ENCODE results near the gene AFG1L. TPM values are rescaled to one million over a fixed set of nuclear protein-coding genes. Genes with fewer than 3 reads are reported as not detected.

The AFG1L gene
- total and polyA plus RNA-seq, 2 experiments from 2014 or later, result 4.1 to 8.7 TPM

GRCh38 chr6:108566406-108566805 lies 271.6 kb downstream of the AFG1L start:
- Mint-ChIP-seq H3K4me1 (peaks cover 35% of the 10 kb centered on the region), H3K9me3 (peaks cover 6% of the 10 kb centered on the region; the same call in 2 of the 3 replicates), H3K36me3 (ENCODE audit: low read depth) (peaks cover 30% of the 10 kb centered on the region), H3K4me3 (no peak overlapping the region), H3K27me3 (ENCODE audit: insufficient read depth, low read depth, poor library complexity) (peaks cover 17% of the 10 kb centered on the region), H3K27ac (no peak overlapping the region)
- no peak overlapping the region for H2AFZ ChIP-seq
- no peak for TF ChIP-seq ZNF462 (CRISPR knock-in tag; IDR thresholded peaks at IDR 0.05)
- TF ChIP-seq ETS1 (IDR thresholded peaks at IDR 0.05), result no peak
- no peak for TF ChIP-seq CREB1 (CRISPR knock-in tag; IDR thresholded peaks at IDR 0.05; ENCODE audit: low read depth)
- ATAC-seq (no peak), DNase-seq (ENCODE audit: low spot score) (no peak)
- peaks cover 19% of the 10 kb centered on the region for H4K20me1 ChIP-seq (replicated peaks; ENCODE audit: insufficient read depth)
- no peak overlapping the region for H3K4me3 ChIP-seq
- H3F3A ChIP-seq (replicated peaks; ENCODE audit: low read depth), result no peaks in the 10 kb centered on the region
- H3K79me2 ChIP-seq (replicated peaks; ENCODE audit: insufficient read depth), result peaks cover 94% of the 10 kb centered on the region
- H3K4me2 ChIP-seq, result no peak overlapping the region
- no peaks in the 10 kb centered on the region for H3K9me2 ChIP-seq (ENCODE audit: insufficient read depth)
- peaks cover 26% of the 10 kb centered on the region for H3K27me3 ChIP-seq (ENCODE audit: insufficient read depth)
- H3K4me1 ChIP-seq (ENCODE audit: insufficient read depth), result peaks cover 32% of the 10 kb centered on the region
- no peaks in the 10 kb centered on the region; the same call in 1 of the 2 replicates for H3K36me3 ChIP-seq (ENCODE audit: insufficient read depth)
- H3K27ac ChIP-seq (ENCODE audit: low read depth), result no peak overlapping the region

GRCh38 chr6:108568101-108568500 lies 273.2 kb downstream of the AFG1L start:
- Histone ChIP-seq H3K4me1 (ENCODE audit: insufficient read depth) (peaks cover 30% of the 10 kb centered on the region), H3K27ac (ENCODE audit: low read depth) (no peak overlapping the region), H3K4me3 (no peak overlapping the region), H4K20me1 (replicated peaks; ENCODE audit: insufficient read depth) (peaks cover 22% of the 10 kb centered on the region), H3K9me2 (ENCODE audit: insufficient read depth) (no peaks in the 10 kb centered on the region), H3K36me3 (ENCODE audit: insufficient read depth) (no peaks in the 10 kb centered on the region; the same call in 1 of the 2 replicates), H3F3A (replicated peaks; ENCODE audit: low read depth) (no peaks in the 10 kb centered on the region), H3K79me2 (replicated peaks; ENCODE audit: insufficient read depth) (peaks cover 99% of the 10 kb centered on the region), H3K27me3 (ENCODE audit: insufficient read depth) (peaks cover 13% of the 10 kb centered on the region; the same call in 1 of the 2 replicates), H2AFZ (no peak overlapping the region), H3K4me2 (no peak overlapping the region)
- ATAC-seq (no peak), DNase-seq (ENCODE audit: low spot score) (no peak)
- H3K27ac Mint-ChIP-seq, result no peak overlapping the region
- peaks cover 29% of the 10 kb centered on the region for H3K36me3 Mint-ChIP-seq (ENCODE audit: low read depth)
- H3K9me3 Mint-ChIP-seq, result no peaks in the 10 kb centered on the region
- peaks cover 35% of the 10 kb centered on the region for H3K4me1 Mint-ChIP-seq
- H3K4me3 Mint-ChIP-seq, result no peak overlapping the region
- peaks cover 2% of the 10 kb centered on the region for H3K27me3 Mint-ChIP-seq (ENCODE audit: insufficient read depth, low read depth, poor library complexity)
- TF ChIP-seq EZH2 (IDR thresholded peaks at IDR 0.05; ENCODE audit: low read depth, unreplicated experiment) (no peak), ZNF462 (CRISPR knock-in tag; IDR thresholded peaks at IDR 0.05) (no peak), ZNF331 (CRISPR knock-in tag; IDR thresholded peaks at IDR 0.05; ENCODE audit: low read depth) (no peak)

Measured in GM23338 (cell line).